Measurements from ENCODE around the gene MEGF9.
"Not testable (repeated sequence)": the region's sequence is repeated elsewhere in the genome, so short reads cannot be mapped to it uniquely, and the experiment has no call there.

The MEGF9 gene

GRCh38 chr9:120568816-120569215 is 145.5 kb downstream of the MEGF9 start:
- DNase-seq = no peak

DNA sequence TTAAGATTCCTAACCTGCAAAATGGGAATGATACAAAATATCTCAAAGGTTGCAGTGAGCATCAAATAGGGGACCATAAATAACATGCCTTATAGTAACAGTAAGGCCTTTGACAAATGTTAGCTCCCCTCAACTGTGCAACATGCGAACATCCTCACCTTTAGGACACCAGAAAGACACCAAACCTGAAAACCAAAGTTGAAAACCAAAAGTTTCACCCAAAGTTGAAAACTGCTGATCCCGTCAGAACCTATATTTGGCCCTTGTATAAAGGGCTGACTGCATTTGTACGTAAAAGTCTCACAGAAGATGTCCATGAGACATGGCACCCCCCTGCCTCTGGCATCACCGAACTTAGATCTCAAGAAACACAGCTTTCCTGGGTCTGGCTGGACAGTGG is 146.4 kb downstream of the MEGF9 start:
- no peak for DNase-seq

DNA sequence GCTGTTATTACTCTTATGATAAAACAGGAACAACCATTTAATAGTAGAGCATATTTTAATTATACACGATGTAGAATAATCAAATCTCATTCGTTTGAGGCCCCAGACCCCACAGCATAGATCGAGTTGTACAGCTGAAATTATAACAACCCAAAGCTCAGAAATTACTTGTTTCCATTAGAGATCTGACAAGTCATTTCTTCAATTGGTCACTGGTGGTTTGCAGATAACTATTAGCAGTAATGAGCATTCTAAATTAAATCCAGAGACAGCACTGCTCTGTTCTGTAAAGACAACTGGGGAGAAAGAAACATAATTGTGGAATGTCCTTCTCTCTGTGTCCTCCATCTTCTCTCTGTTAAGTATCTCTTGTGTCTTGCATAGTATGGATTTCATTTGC is 147.2 kb downstream of the MEGF9 start:
- no peak for DNase-seq

DNA sequence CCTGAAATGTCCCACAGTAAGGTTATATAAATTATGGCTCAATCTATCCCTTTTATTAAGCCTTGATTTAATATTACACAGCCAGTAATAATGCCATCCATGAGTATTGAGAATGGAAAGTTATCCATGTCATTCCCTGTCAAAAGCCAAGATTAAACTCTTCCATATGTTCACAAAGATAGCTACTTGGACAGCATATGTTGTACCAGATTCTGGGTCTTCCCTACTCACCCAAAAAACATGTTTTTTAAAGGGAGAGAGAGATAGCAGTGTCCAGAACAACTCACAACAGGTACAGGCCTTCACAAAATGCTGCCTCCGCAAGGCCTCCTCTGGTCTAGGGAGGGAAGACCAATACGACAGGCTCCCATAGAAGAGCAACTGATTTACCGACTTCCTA is 149.7 kb downstream of the MEGF9 start:
- no peak for DNase-seq

GRCh38 chr9:120562861-120563443 is 151.3 kb downstream of the MEGF9 start:
- no peak for DNase-seq

DNA sequence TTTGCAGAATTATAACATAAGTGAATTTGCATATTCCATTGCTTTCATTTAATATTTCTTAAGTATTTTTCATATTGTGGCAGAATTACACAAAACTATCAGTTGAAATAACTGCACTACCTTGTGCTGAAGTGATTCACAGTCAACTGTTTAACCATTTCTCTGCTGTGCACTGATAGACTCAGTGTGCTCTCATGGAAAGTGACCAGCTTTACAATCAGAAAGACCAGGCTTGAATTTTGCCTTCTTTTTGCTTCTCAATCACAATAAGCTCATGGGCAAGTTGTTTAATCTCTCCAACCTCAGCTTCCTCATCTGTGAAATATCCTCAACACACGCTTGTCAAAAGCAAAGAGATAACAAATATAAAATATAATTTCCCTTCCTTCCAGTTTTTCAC is 152.6 kb downstream of the MEGF9 start:
- DNase-seq = no peak

DNA sequence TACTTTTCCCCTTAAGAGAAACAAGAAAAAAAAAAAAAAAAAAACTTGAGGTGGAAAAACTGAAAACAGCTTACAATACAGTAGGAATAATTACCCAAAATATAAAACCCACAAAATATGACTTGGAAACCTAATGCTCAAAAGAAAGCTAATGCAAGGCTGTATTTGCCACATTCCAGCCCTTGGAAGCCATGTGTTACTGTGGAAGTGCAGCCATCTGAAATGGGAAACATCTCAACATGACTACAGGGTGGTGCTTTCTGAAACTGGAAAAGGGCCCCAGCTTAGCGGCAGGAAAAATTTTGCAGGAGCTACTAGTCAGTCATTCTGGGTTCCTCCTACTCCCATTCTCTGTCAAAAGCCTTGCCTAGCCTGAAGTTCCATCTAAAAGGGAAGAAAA is 154.7 kb downstream of the MEGF9 start:
- DNase-seq = no peak

DNA sequence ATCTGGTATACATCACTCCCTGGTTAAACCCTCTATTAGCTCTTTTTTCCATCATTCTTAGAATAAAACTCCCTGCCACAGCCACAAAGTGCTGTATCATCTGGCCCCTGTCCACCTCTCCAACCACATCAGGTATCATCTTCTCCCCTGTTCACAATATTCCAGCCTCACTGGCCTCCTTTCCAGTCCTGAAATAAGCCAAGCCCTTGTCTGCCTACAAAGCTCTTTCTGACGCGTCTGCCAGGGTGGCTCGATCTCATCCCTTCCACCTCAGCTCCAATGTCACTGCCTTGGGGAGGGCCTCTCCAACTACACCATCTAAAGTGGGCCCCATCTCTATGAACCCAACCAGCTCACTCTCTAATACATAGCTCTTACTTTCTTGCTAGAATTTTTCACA is 155.8 kb downstream of the MEGF9 start:
- no peak for DNase-seq

GRCh38 chr9:120557205-120557604 is 157.1 kb downstream of the MEGF9 start:
- no peak for DNase-seq

DNA sequence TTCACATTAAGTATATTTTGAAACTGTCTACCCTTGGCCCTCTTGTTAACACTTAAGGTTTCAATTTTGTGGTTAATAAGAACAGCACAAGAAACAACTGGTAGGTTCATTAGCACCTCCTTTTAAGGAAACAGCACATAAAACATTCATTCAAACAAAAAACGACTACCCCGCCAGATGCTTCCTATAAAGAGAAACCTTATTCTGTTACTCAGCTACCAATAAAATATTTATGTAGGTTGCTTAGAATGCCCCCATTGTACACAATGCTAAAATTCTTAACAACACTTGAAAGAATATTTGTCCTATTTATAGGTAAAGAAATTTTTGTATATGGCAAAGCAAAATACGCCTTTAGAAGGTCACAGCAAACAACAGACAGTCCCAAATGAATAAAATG is 157.5 kb downstream of the MEGF9 start:
- DNase-seq = no peak

DNA sequence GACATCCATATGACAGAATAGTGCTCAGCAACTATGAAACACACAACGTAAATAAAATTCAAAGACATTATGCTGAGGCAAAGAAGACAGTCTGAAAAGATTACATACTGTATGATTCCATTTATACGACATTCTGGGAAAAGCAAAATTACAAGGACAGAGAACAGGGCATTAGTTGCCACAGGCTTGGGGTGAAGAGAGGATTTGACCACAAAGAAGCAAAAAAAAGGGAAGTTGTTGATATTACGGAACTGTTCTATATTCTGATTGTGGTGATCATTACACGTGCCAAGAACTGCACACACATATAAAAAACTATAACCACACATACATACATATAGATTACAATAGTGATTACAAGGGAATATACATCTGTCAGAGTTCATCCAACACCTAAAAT is 158.4 kb downstream of the MEGF9 start:
- DNase-seq = no peak

DNA sequence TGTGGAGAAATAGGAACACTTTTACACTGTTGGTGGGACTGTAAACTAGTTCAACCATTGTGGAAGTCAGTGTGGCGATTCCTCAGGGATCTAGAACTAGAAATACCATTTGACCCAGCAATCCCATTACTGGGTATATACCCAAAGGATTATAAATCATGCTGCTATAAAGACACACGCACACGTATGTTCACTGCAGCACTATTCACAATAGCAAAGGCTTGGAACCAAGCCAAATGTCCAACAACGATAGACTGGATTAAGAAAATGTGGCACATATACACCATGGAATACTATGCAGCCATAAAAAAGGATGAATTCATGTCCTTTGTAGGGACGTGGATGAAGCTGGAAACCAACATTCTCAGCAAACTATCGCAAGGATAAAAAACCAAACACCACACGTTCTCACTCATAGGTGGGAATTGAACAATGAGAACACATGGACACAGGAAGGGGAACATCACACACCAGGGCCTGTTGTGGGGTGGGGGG is 162.0 kb downstream of the MEGF9 start:
- not testable (repeated sequence) for DNase-seq
